ENCODE results near the gene BEGAIN.

GRCh38 chr14:100573757-100574641, 13.2 kb downstream of the BEGAIN start:
- TF ChIP-seq POLR2A (IDR thresholded peaks at IDR 0.05): no peak
- TF ChIP-seq CTCF (IDR thresholded peaks at IDR 0.05): no peak

Measured in thyroid gland (tissue), 4 donors.